Prostate gland (tissue), 2 donors: ENCODE results near the gene FAM184B. TPM values are rescaled to one million over a fixed set of nuclear protein-coding genes. Genes with fewer than 3 reads are reported as not detected.
"Not testable (repeated sequence)": the region's sequence is repeated elsewhere in the genome, so short reads cannot be mapped to it uniquely, and the experiment has no call there.

Source experiments
- DNase-seq: peaks from one replicate; pipeline ENCODE4 v3.0.0-alpha.2; 2019; ENCODE audit warnings: low spot score
- H3K27ac ChIP-seq, 2 donors: fragments of 200-600 bp; sonication (generic); 2 replicates each; pipeline ENCODE4 v1.5.1; 2017 to 2019
- H3K27me3 ChIP-seq: fragments of 200-600 bp; sonication (generic); replicated peaks from 2 replicates; pipeline ENCODE4 v1.5.1; 2019; ENCODE audit not compliant: insufficient read depth
- H3K36me3 ChIP-seq, 2 donors: fragments of 200-600 bp; sonication (generic); 1 replicate in 1 of 2; 2 replicates in 1 of 2; pipeline versions ENCODE4 v1.5.1 to v1.8.1; 2017 to 2019
- H3K4me1 ChIP-seq: fragments of 200-600 bp; sonication (generic); replicated peaks from 2 replicates; pipeline ENCODE4 v1.5.1; 2019
- H3K4me3 ChIP-seq, 2 donors: fragments of 200-600 bp; sonication (generic); 2 replicates each; pipeline ENCODE4 v1.5.1; 2017 to 2019
- H3K9me3 ChIP-seq: fragments of 200-600 bp; sonication (generic); 2 replicates; pipeline ENCODE4 v1.5.1; 2017
- CTCF ChIP-seq, 4 experiments: fragments of 200-600 bp in 2 of 4; fragments of 450-650 bp in 2 of 4; sonication (generic) in 2 of 4; IDR thresholded peaks; 1 replicate in 3 of 4; 2 replicates in 1 of 4; pipeline ENCODE4 v1.5.1; 2016 to 2019; ENCODE audit warnings: antibody characterized with exemption in 4 of 4, mild to moderate bottlenecking in 2 of 4, moderate library complexity in 2 of 4
- POLR2A ChIP-seq: fragments of 450-650 bp; IDR thresholded peaks from one replicate; pipeline ENCODE4 v1.6.1; 2016; ENCODE audit warnings: antibody characterized with exemption, mild to moderate bottlenecking
- POLR2AphosphoS5 ChIP-seq: sonication (generic); formaldehyde crosslinking; IDR thresholded peaks from one replicate; pipeline ENCODE4 v1.6.1; 2017; ENCODE audit warnings: antibody characterized with exemption
- WGBS: methylation state at CpG from one replicate; pipeline ENCODE4 v1.1.5; 2018; 5-methylcytosine and 5-hydroxymethylcytosine counted together
- intact Hi-C: fragments of 100-400 bp; cut with DNase I; formaldehyde crosslinking; loops from one replicate; pipeline ENCODE4 v1.14.2; 2022
- total RNA-seq, 2 donors: library from RNA; depleted of rRNA; stranded (reverse); fragments of >200 nt; gene quantifications; one replicate each; pipeline ENCODE4 v1.1.0, GENCODE V29; 2016

FAM184B gene
- total RNA-seq, 2 donors from 2014 or later, result 0.09 to 0.34 TPM

GRCh38 chr4:17694552-17694951 is 86.9 kb downstream of the FAM184B start:
- 35% methylated on average over 1 of the region's 1 CpG for WGBS
- no peaks in the 10 kb centered on the region for H3K36me3 ChIP-seq
- no peaks in the 10 kb centered on the region for H3K4me1 ChIP-seq
- intact Hi-C loops, result no loop called here
- DNase-seq, result no peak
- no peak overlapping the region for H3K4me3 ChIP-seq
- no peaks in the 10 kb centered on the region for H3K9me3 ChIP-seq
- no peak overlapping the region for H3K27ac ChIP-seq
- no peaks in the 10 kb centered on the region for H3K27me3 ChIP-seq
- no peak for TF ChIP-seq POLR2AphosphoS5
- TF ChIP-seq CTCF (IDR thresholded peaks at IDR 0.05), result no peak
- TF ChIP-seq POLR2A, result no peak

- intact Hi-C loops, result no loop called here
Measured at GRCh38 chr4:17690898-17691297, 90.5 kb downstream of the FAM184B start.

GRCh38 chr4:17690135-17690534 is 91.3 kb downstream of the FAM184B start:
- H3K4me1 ChIP-seq, result no peaks in the 10 kb centered on the region
- WGBS, result 89% methylated on average over 5 of the region's 5 CpGs
- DNase-seq, result no peak

More at GRCh38 chr4:17690898-17691297, 90.5 kb downstream of the FAM184B start:
- H3K27me3 ChIP-seq, result no peaks in the 10 kb centered on the region
- no peaks in the 10 kb centered on the region for H3K9me3 ChIP-seq
- H3K4me3 ChIP-seq, result no peak overlapping the region
- no peak for DNase-seq
- H3K27ac ChIP-seq, result no peak overlapping the region
- H3K4me1 ChIP-seq, result no peaks in the 10 kb centered on the region
- H3K36me3 ChIP-seq, result no peaks in the 10 kb centered on the region
- TF ChIP-seq POLR2AphosphoS5, result no peak
- no peak for TF ChIP-seq CTCF (IDR thresholded peaks at IDR 0.05)
- TF ChIP-seq POLR2A, result no peak
- WGBS, result 86% methylated on average over 1 of the region's 1 CpG

GRCh38 chr4:17688011-17688441 is 93.4 kb downstream of the FAM184B start:
- Histone ChIP-seq H3K27me3 (no peaks in the 10 kb centered on the region), H3K27ac (no peak overlapping the region), H3K36me3 (no peaks in the 10 kb centered on the region), H3K9me3 (no peaks in the 10 kb centered on the region), H3K4me3 (no peak overlapping the region), H3K4me1 (no peaks in the 10 kb centered on the region)
- DNase-seq, result no peak
- TF ChIP-seq POLR2A (no peak), CTCF (IDR thresholded peaks at IDR 0.05) (no peak), POLR2AphosphoS5 (no peak)
- intact Hi-C loops, result no loop called here
- WGBS, result 47% methylated on average over 9 of the region's 9 CpGs

More at GRCh38 chr4:17690135-17690534, 91.3 kb downstream of the FAM184B start:
- no peak overlapping the region for H3K27ac ChIP-seq
- no peaks in the 10 kb centered on the region for H3K36me3 ChIP-seq
- no peaks in the 10 kb centered on the region for H3K27me3 ChIP-seq
- H3K9me3 ChIP-seq, result no peaks in the 10 kb centered on the region
- no peak overlapping the region for H3K4me3 ChIP-seq
- TF ChIP-seq POLR2A (no peak), POLR2AphosphoS5 (no peak), CTCF (IDR thresholded peaks at IDR 0.05) (no peak)
- intact Hi-C loops, result no loop called here

- TF ChIP-seq POLR2AphosphoS5 (no peak), POLR2A (no peak)
- no peaks in the 10 kb centered on the region for H3K9me3 ChIP-seq
- 79% methylated on average over 10 of the region's 10 CpGs for WGBS
- no peak overlapping the region for H3K27ac ChIP-seq
- intact Hi-C loops, result no loop called here
- no peaks in the 10 kb centered on the region for H3K36me3 ChIP-seq
- no peaks in the 10 kb centered on the region for H3K4me1 ChIP-seq
- no peak for DNase-seq
- no peak overlapping the region for H3K4me3 ChIP-seq
- H3K27me3 ChIP-seq, result no peaks in the 10 kb centered on the region
Measured at GRCh38 chr4:17687237-17687857, 94.1 kb downstream of the FAM184B start.

- DNase-seq, H3K4me3 ChIP-seq, H3K27me3 ChIP-seq, intact Hi-C loops, H3K27ac ChIP-seq, H3K9me3 ChIP-seq, H3K4me1 ChIP-seq, H3K36me3 ChIP-seq: not testable (repeated sequence)
- WGBS, result 83% methylated on average over 4 of the region's 4 CpGs
Measured at GRCh38 chr4:17684648-17685047, 96.8 kb downstream of the FAM184B start.
